Measurements from ENCODE around the gene CETP.

DNA sequence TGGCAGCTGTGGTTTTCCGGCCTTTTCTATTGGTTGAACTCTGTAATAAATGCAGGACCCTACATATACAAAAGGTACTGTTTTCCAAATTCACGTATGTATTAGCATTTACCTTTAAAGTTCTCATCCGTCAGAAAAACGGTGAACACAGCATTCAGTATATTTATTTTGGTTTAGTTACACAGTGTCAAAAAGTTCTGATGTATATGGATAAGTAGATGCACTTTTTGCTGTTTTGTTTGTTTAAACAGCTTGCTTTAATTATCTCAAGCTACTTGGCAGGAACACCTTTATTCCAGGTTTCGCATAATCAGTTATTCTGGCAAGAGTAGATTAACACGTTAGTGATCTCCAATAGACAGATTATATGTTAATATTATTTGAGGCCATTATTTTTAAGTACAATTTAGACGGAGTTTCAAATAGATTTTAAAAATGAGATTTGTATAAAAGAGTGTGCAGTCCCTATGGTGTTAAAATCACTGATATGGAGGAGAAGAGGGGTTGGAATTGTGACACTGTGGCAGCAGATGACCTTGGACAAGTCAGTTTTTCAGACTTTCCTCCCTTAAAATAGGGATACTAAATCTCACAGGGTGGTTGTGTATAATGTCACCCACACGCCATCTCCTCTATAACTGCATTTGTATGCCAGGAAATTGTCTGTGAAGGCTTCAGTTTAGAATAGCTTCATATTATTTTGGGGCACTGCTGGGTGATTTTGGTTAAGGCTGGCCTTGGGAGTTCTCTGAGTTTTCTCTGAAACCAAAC is 27.7 kb upstream of the CETP start:
- TF ChIP-seq, protein P1, sequence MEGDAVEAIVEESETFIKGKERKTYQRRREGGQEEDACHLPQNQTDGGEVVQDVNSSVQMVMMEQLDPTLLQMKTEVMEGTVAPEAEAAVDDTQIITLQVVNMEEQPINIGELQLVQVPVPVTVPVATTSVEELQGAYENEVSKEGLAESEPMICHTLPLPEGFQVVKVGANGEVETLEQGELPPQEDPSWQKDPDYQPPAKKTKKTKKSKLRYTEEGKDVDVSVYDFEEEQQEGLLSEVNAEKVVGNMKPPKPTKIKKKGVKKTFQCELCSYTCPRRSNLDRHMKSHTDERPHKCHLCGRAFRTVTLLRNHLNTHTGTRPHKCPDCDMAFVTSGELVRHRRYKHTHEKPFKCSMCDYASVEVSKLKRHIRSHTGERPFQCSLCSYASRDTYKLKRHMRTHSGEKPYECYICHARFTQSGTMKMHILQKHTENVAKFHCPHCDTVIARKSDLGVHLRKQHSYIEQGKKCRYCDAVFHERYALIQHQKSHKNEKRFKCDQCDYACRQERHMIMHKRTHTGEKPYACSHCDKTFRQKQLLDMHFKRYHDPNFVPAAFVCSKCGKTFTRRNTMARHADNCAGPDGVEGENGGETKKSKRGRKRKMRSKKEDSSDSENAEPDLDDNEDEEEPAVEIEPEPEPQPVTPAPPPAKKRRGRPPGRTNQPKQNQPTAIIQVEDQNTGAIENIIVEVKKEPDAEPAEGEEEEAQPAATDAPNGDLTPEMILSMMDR (IDR thresholded peaks at IDR 0.05) = no peak
- no peak for TF ChIP-seq POLR2A (IDR thresholded peaks at IDR 0.05; ENCODE audit: low read depth)
